ENCODE results near the gene SNPH.

DNA sequence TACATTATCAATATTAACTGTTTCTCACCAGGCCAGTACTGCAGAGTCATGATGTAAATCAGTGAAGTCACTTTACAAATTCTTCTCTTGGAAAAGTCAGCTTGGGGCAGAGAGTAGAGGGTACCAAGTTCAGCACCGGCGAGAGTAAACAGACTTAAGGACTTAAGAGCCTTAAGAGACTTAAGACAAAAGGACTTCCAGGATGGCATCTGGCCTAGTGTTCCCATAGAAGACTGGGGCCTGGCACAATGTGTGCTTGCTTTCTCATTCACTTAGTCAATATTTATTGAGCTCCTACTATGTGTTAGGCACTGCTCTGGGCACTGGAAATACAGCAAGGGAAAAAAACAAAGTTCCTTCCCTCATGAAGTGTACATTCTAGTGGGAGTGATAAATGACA lies 1.4 kb upstream of the SNPH start:
- TF ChIP-seq SUZ12 (IDR thresholded peaks at IDR 0.05), result no peak
- no peak for TF ChIP-seq CTBP1 (IDR thresholded peaks at IDR 0.05; ENCODE audit: borderline replicate concordance)
- TF ChIP-seq ELF4 (IDR thresholded peaks at IDR 0.05), result no peak
- TF ChIP-seq NFRKB (IDR thresholded peaks at IDR 0.05), result no peak
- no peak for TF ChIP-seq BHLHE40 (IDR thresholded peaks at IDR 0.05; ENCODE audit: borderline replicate concordance)
- no peak for TF ChIP-seq FOXM1 (IDR thresholded peaks at IDR 0.05; ENCODE audit: borderline replicate concordance)
- no peak for TF ChIP-seq FOXK2 (IDR thresholded peaks at IDR 0.05)
- no peak for TF ChIP-seq SP1 (IDR thresholded peaks at IDR 0.05)
- no peak for TF ChIP-seq L3MBTL2 (conservative IDR thresholded peaks at IDR 0.05)
- no peak for TF ChIP-seq LEF1 (IDR thresholded peaks at IDR 0.05; ENCODE audit: borderline replicate concordance)
- no peak for TF ChIP-seq HDGF (IDR thresholded peaks at IDR 0.05; ENCODE audit: borderline replicate concordance)
- TF ChIP-seq TARDBP (IDR thresholded peaks at IDR 0.05), result no peak
